NB4 (cell line): ENCODE results near the gene COL7A1.

Experiments used
- DNase-seq: peaks from one replicate; pipeline ENCODE4 v3.0.0; 2010; ENCODE audit warnings: low read depth
- H3K4me3 ChIP-seq: one replicate; pipeline ENCODE4 v1.5.1; 2011; ENCODE audit warnings: mild to moderate bottlenecking, low read depth, low read length, moderate library complexity
- CTCF ChIP-seq: IDR thresholded peaks from one replicate; pipeline ENCODE4 v1.5.1; 2012; ENCODE audit warnings: low read depth, low read length
- MAX ChIP-seq: IDR thresholded peaks from 2 replicates; pipeline ENCODE4 v1.6.1; 2011; ENCODE audit warnings: low read depth, low read length
- MYC ChIP-seq: IDR thresholded peaks from 2 replicates; pipeline ENCODE4 v1.6.1; 2011; ENCODE audit warnings: low read depth, low read length
- POLR2A ChIP-seq: IDR thresholded peaks from 2 replicates; pipeline ENCODE4 v1.6.1; 2011; ENCODE audit warnings: mild to moderate bottlenecking; ENCODE audit not compliant: insufficient read length; ENCODE audit errors: extremely low read depth

Gene COL7A1

GRCh38 chr3:48635222-48636021 lies 40.3 kb upstream of the COL7A1 start, which contains the start of gene SLC26A6:
Gene SLC26A6, minus strand, starts transcription at chr3:48635461. Its CDS starts 68 bp downstream, at chr3:48635393.
- 0 out of 2 replicates have a peak, but pooled peaks have one; percentile 8 for TF ChIP-seq MAX
- peak; percentile 71 for TF ChIP-seq CTCF
- TF ChIP-seq POLR2A = peak; percentile 47
- TF ChIP-seq MYC = 0 out of 2 replicates have a peak, but pooled peaks have one; percentile 16

GRCh38 chr3:48634661-48635221 lies 39.6 kb upstream of the COL7A1 start:
- peak overlapping the region; percentile 60 for H3K4me3 ChIP-seq
- TF ChIP-seq POLR2A (peak; percentile 15), MAX (no peak), MYC (no peak)
- peak; percentile 84 for DNase-seq

More at GRCh38 chr3:48635222-48636021, 40.3 kb upstream of the COL7A1 start, which contains the start of gene SLC26A6:
- H3K4me3 ChIP-seq = peak within 1 kb of the TSS; percentile 67
- DNase-seq = peak; percentile 98

- H3K4me3 ChIP-seq = peak overlapping the region; percentile 60
- TF ChIP-seq MYC (no peak), POLR2A (no peak), MAX (no peak), CTCF (no peak)
- no peak for DNase-seq
Observed at GRCh38 chr3:48633743-48634142, 38.6 kb upstream of the COL7A1 start.

- no peak overlapping the region for H3K4me3 ChIP-seq
- no peak for DNase-seq
- TF ChIP-seq MAX (no peak), MYC (no peak), POLR2A (no peak), CTCF (no peak)
Observed at GRCh38 chr3:48633256-48633655, 38.1 kb upstream of the COL7A1 start.

GRCh38 chr3:48631516-48632448 lies 36.7 kb upstream of the COL7A1 start:
- TF ChIP-seq CTCF = no peak
- no peak for TF ChIP-seq POLR2A
- TF ChIP-seq MAX = no peak
- TF ChIP-seq MYC = no peak
- no peak for DNase-seq
- no peak overlapping the region for H3K4me3 ChIP-seq
